PC-9 (cell line): ENCODE data around the gene TAC4. TPM values are rescaled to one million over a fixed set of nuclear protein-coding genes. Genes with fewer than 3 reads are reported as not detected.

ENCODE experiments used
- BruUV-seq: library from RNA; stranded (reverse); fragments of 400-500 nt; replicated peaks from 2 replicates; lab custom pipeline; 2021; lab: Mats Ljungman, UMichigan
- CTCF ChIA-PET: fragments of 300-600 bp; sonication (Branson Sonifier 250); formaldehyde crosslinking; loops from one replicate; lab custom pipeline; 2022; ENCODE audit warnings: antibody characterized with exemption; lab: Charles Lee
- POLR2A ChIA-PET: fragments of 300-600 bp; sonication (Branson Sonifier 250); formaldehyde crosslinking; loops from one replicate; lab custom pipeline; 2022; ENCODE audit warnings: antibody characterized with exemption; ENCODE audit not compliant: unreplicated experiment; lab: Charles Lee
- DNase-seq, 2 experiments: peaks; one replicate each; pipeline versions ENCODE4 v3.0.0 to v3.0.0-alpha.2; 2015 to 2022; ENCODE audit warnings: mixed read lengths in 1 of 2
- H2AFZ ChIP-seq: fragments of 200-600 bp; sonication (generic); 2 replicates; pipeline ENCODE4 v1.8.1; 2017; ENCODE audit warnings: antibody characterized with exemption
- H3F3A ChIP-seq: fragments of 200-600 bp; sonication (generic); 2 replicates; pipeline ENCODE4 v1.8.1; 2017; ENCODE audit warnings: antibody characterized with exemption, mild to moderate bottlenecking, low read depth; ENCODE audit not compliant: insufficient read depth
- H3K27ac ChIP-seq: fragments of 200-600 bp; sonication (generic); 2 replicates; pipeline ENCODE4 v1.6.1; 2016; ENCODE audit warnings: mixed run types
- H3K27me3 ChIP-seq: fragments of 200-600 bp; sonication (generic); 2 replicates; pipeline ENCODE4 v1.6.1; 2016; ENCODE audit warnings: low read depth, mixed run types; ENCODE audit not compliant: insufficient read depth
- H3K36me3 ChIP-seq: fragments of 200-600 bp; sonication (generic); 2 replicates; pipeline ENCODE4 v1.6.1; 2016; ENCODE audit warnings: low read depth, mixed run types
- H3K4me1 ChIP-seq: fragments of 200-600 bp; sonication (generic); replicated peaks from 2 replicates; pipeline ENCODE4 v1.6.1; 2016; ENCODE audit warnings: mixed run types; ENCODE audit not compliant: insufficient read depth
- H3K4me2 ChIP-seq: fragments of 200-600 bp; sonication (generic); 2 replicates; pipeline ENCODE4 v1.6.1; 2017; ENCODE audit warnings: mixed run types
- H3K4me3 ChIP-seq: fragments of 200-600 bp; sonication (generic); 2 replicates; pipeline ENCODE4 v1.6.1; 2016; ENCODE audit warnings: mixed run types
- H3K79me2 ChIP-seq: fragments of 200-600 bp; sonication (generic); 2 replicates; pipeline ENCODE4 v1.6.1; 2017; ENCODE audit warnings: low read depth, mixed run types
- H3K9me2 ChIP-seq: fragments of 200-600 bp; sonication (generic); 2 replicates; pipeline ENCODE4 v1.8.1; 2017; ENCODE audit warnings: mild to moderate bottlenecking; ENCODE audit not compliant: insufficient read depth
- H3K9me3 ChIP-seq: fragments of 200-600 bp; sonication (generic); 2 replicates; pipeline ENCODE4 v1.8.1; 2016; ENCODE audit warnings: low read depth; ENCODE audit not compliant: insufficient read depth
- H4K20me1 ChIP-seq: fragments of 200-600 bp; sonication (generic); 2 replicates; pipeline ENCODE4 v1.8.1; 2017; ENCODE audit not compliant: insufficient read depth
- CTCF ChIP-seq: fragments of 200-600 bp; sonication (generic); conservative IDR thresholded peaks from 2 replicates; pipeline ENCODE4 v1.6.1; 2017; ENCODE audit warnings: mixed run types, antibody characterized with exemption, mild to moderate bottlenecking, moderate library complexity
- EZH2 ChIP-seq: fragments of 200-600 bp; sonication (generic); IDR thresholded peaks from 2 replicates; pipeline ENCODE4 v1.8.0; 2017; ENCODE audit warnings: antibody characterized with exemption, low read depth
- intact Hi-C: fragments of 100-400 bp; cut with micrococcal nuclease; formaldehyde crosslinking; loops from one replicate; pipeline ENCODE4 v1.10.0; 2022; ENCODE audit not compliant: unreplicated experiment
- total RNA-seq: library from RNA; stranded (reverse); gene quantifications from 2 replicates; pipeline ENCODE4 v1.2.3, GENCODE V29; 2021

The TAC4 gene
- total RNA-seq, 1 experiment from 2014 or later = not detected

- H3K79me2 ChIP-seq = no peaks in the 10 kb centered on the region
- H3K27ac ChIP-seq = no peak overlapping the region
- no peaks in the 10 kb centered on the region for H3K27me3 ChIP-seq
- H3K9me2 ChIP-seq = no peaks in the 10 kb centered on the region
- peaks cover 23% of the 10 kb centered on the region for H4K20me1 ChIP-seq
- DNase-seq = peak; percentile 31 to 65
- TF ChIP-seq EZH2 (no peak), CTCF (no peak)
- ChIA-PET POLR2A (interaction anchor here (0.6 to 0.7 kb wide), 2 partner anchors 52 to 1421 kb away, joined by 3 to 5 read pairs; no protein-coding TSS in a partner anchor), CTCF (interaction anchor here (0.5 to 0.6 kb wide), 2 partner anchors 8 to 610 kb away, joined by 3 to 25 read pairs; no protein-coding TSS in a partner anchor)
- H3K4me3 ChIP-seq = no peak overlapping the region
- H3K36me3 ChIP-seq = peaks cover 55% of the 10 kb centered on the region
- no peak overlapping the region for H2AFZ ChIP-seq
- BruUV-seq = no TSS peak
- no peaks in the 10 kb centered on the region for H3K9me3 ChIP-seq
- H3K4me2 ChIP-seq = peak overlapping the region; percentile 39
- peaks cover 16% of the 10 kb centered on the region for H3K4me1 ChIP-seq
- intact Hi-C loops = no loop called here
- peaks cover 17% of the 10 kb centered on the region; the same call in 1 of the 2 replicates for H3F3A ChIP-seq
Observed at GRCh38 chr17:49821916-49822315, 26.0 kb downstream of the TAC4 start.

GRCh38 chr17:49821466-49821865, 26.4 kb downstream of the TAC4 start:
- Histone ChIP-seq H3K4me3 (no peak overlapping the region), H3F3A (peaks cover 17% of the 10 kb centered on the region; the same call in 1 of the 2 replicates), H2AFZ (no peak overlapping the region), H3K36me3 (peaks cover 53% of the 10 kb centered on the region), H3K27me3 (no peaks in the 10 kb centered on the region), H3K79me2 (no peaks in the 10 kb centered on the region), H3K27ac (no peak overlapping the region), H3K9me3 (no peaks in the 10 kb centered on the region), H4K20me1 (peaks cover 23% of the 10 kb centered on the region), H3K9me2 (no peaks in the 10 kb centered on the region), H3K4me2 (peak overlapping the region; percentile 22; the same call in 1 of the 2 replicates), H3K4me1 (peaks cover 16% of the 10 kb centered on the region)
- BruUV-seq = no TSS peak
- ChIA-PET POLR2A (interaction anchor here (0.7 kb wide), 1 partner anchor 1421 kb away, joined by 3 read pairs; no protein-coding TSS in a partner anchor), CTCF (no interaction called here)
- intact Hi-C loops = no loop called here
- TF ChIP-seq CTCF (no peak), EZH2 (no peak)
- DNase-seq = no peak

- POLR2A ChIA-PET = no interaction called here
- Histone ChIP-seq H3K27me3 (no peaks in the 10 kb centered on the region), H3K9me3 (no peaks in the 10 kb centered on the region), H3K27ac (no peak overlapping the region), H3K4me1 (peaks cover 16% of the 10 kb centered on the region), H3K4me2 (no peak overlapping the region), H3K36me3 (peaks cover 46% of the 10 kb centered on the region), H3K9me2 (no peaks in the 10 kb centered on the region), H3F3A (peaks cover 17% of the 10 kb centered on the region; the same call in 1 of the 2 replicates), H4K20me1 (peaks cover 23% of the 10 kb centered on the region), H3K79me2 (no peaks in the 10 kb centered on the region), H2AFZ (no peak overlapping the region), H3K4me3 (no peak overlapping the region)
- BruUV-seq = no TSS peak
- intact Hi-C loops = no loop called here
- CTCF ChIA-PET = no interaction called here
- TF ChIP-seq EZH2 (no peak), CTCF (no peak)
- DNase-seq = no peak
Observed at GRCh38 chr17:49820773-49821172, 27.1 kb downstream of the TAC4 start.
